ENCODE results near the gene DCAKD.

GRCh38 chr17:45098081-45098868 is 46.8 kb upstream of the DCAKD start:
- TF ChIP-seq, protein P1, sequence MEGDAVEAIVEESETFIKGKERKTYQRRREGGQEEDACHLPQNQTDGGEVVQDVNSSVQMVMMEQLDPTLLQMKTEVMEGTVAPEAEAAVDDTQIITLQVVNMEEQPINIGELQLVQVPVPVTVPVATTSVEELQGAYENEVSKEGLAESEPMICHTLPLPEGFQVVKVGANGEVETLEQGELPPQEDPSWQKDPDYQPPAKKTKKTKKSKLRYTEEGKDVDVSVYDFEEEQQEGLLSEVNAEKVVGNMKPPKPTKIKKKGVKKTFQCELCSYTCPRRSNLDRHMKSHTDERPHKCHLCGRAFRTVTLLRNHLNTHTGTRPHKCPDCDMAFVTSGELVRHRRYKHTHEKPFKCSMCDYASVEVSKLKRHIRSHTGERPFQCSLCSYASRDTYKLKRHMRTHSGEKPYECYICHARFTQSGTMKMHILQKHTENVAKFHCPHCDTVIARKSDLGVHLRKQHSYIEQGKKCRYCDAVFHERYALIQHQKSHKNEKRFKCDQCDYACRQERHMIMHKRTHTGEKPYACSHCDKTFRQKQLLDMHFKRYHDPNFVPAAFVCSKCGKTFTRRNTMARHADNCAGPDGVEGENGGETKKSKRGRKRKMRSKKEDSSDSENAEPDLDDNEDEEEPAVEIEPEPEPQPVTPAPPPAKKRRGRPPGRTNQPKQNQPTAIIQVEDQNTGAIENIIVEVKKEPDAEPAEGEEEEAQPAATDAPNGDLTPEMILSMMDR (IDR thresholded peaks at IDR 0.05) = no peak
- no peak for TF ChIP-seq EZH2 (IDR thresholded peaks at IDR 0.05)
